CD14-positive monocyte (primary cell): Measurements from ENCODE around the gene ONECUT1. TPM values are rescaled to one million over a fixed set of nuclear protein-coding genes. Genes with fewer than 3 reads are reported as not detected.
A peak's percentile ranks its signal among the peaks of the same experiment; 100 is the strongest.

Experiments
- DNase-seq, 3 donors: peaks; one replicate each; pipeline ENCODE4 v3.0.0-alpha.2; 2011 to 2022
- H2AFZ ChIP-seq: 2 replicates; pipeline ENCODE4 v1.6.0; 2012; ENCODE audit warnings: mild to moderate bottlenecking, low read depth, low read length, inconsistent platforms; ENCODE audit not compliant: insufficient read depth, poor library complexity, severe bottlenecking
- H3K27ac ChIP-seq, 2 donors: 1 replicate in 1 of 2; 2 replicates in 1 of 2; pipeline ENCODE4 v1.5.1; 2012 to 2013; ENCODE audit warnings: low read length in 2 of 2, control low read depth in 1 of 2, inconsistent platforms in 1 of 2, low read depth in 1 of 2, mild to moderate bottlenecking in 1 of 2
- H3K27me3 ChIP-seq, 2 donors: one replicate each; pipeline versions ENCODE4 v1.6.0 to v1.6.1; 2011 to 2013; ENCODE audit warnings: low read length in 2 of 2; ENCODE audit not compliant: control insufficient read depth in 2 of 2, insufficient read depth in 2 of 2
- H3K36me3 ChIP-seq, 2 donors: replicated peaks in 1 of 2; 1 replicate in 1 of 2; 2 replicates in 1 of 2; pipeline versions ENCODE4 v1.5.1 to v1.6.1; 2012 to 2013; ENCODE audit warnings: low read length in 2 of 2, control low read depth in 1 of 2, inconsistent platforms in 1 of 2, mild to moderate bottlenecking in 1 of 2; ENCODE audit not compliant: insufficient read depth in 2 of 2, control insufficient read depth in 1 of 2
- H3K4me1 ChIP-seq, 2 donors: 1 replicate in 1 of 2; 2 replicates in 1 of 2; pipeline versions ENCODE4 v1.5.1 to v1.6.1; 2012 to 2013; ENCODE audit warnings: low read length in 2 of 2, control low read depth in 1 of 2, inconsistent platforms in 1 of 2, mild to moderate bottlenecking in 1 of 2, moderate library complexity in 1 of 2; ENCODE audit not compliant: insufficient read depth in 2 of 2, control insufficient read depth in 1 of 2
- H3K4me2 ChIP-seq: replicated peaks from 2 replicates; pipeline ENCODE3; 2012; ENCODE audit warnings: low read length, moderate library complexity, mild to moderate bottlenecking; ENCODE audit not compliant: poor library complexity, severe bottlenecking; ENCODE audit errors: extremely low read depth
- H3K4me3 ChIP-seq, 3 experiments: fragments of 200-600 bp in 1 of 3; sonication (generic) in 1 of 3; replicated peaks in 1 of 3; 1 replicate in 2 of 3; 2 replicates in 1 of 3; pipeline ENCODE4 v1.5.1; 2011 to 2013; ENCODE audit warnings: low read length in 3 of 3, mild to moderate bottlenecking in 3 of 3, control low read depth in 2 of 3, low read depth in 2 of 3, inconsistent platforms in 1 of 3, moderate library complexity in 1 of 3
- H3K79me2 ChIP-seq: 2 replicates; pipeline ENCODE4 v1.6.0; 2012; ENCODE audit warnings: mild to moderate bottlenecking, control low read depth, inconsistent platforms, low read length, moderate library complexity; ENCODE audit not compliant: insufficient read depth
- H3K9ac ChIP-seq: 2 replicates; pipeline ENCODE4 v1.6.0; 2017; ENCODE audit warnings: low read length, mild to moderate bottlenecking; ENCODE audit not compliant: insufficient read depth, poor library complexity, severe bottlenecking
- H3K9me3 ChIP-seq, 2 donors: replicated peaks in 1 of 2; 1 replicate in 1 of 2; 2 replicates in 1 of 2; pipeline versions ENCODE4 v1.5.1 to v1.6.1; 2012 to 2013; ENCODE audit warnings: low read length in 2 of 2, control low read depth in 1 of 2; ENCODE audit not compliant: control insufficient read depth in 1 of 2, insufficient read depth in 1 of 2
- H4K20me1 ChIP-seq: 2 replicates; pipeline ENCODE4 v1.6.0; 2012; ENCODE audit warnings: mild to moderate bottlenecking, low read length, control low read depth, moderate library complexity; ENCODE audit not compliant: insufficient read depth
- H3K27ac Mint-ChIP-seq, 7 donors: one replicate each; pipeline ENCODE4 v1.8.0; 2020; ENCODE audit warnings: mild to moderate bottlenecking in 7 of 7, mixed read lengths in 7 of 7, moderate library complexity in 6 of 7, inconsistent platforms in 2 of 7
- H3K27me3 Mint-ChIP-seq, 3 donors: one replicate each; pipeline ENCODE4 v1.8.0; 2021 to 2022; ENCODE audit warnings: low read depth in 3 of 3, mild to moderate bottlenecking in 3 of 3, mixed read lengths in 3 of 3, moderate library complexity in 3 of 3, inconsistent platforms in 1 of 3
- H3K36me3 Mint-ChIP-seq, 2 donors: one replicate each; pipeline ENCODE4 v1.8.0; 2020; ENCODE audit warnings: mixed read lengths in 2 of 2, inconsistent platforms in 1 of 2, mild to moderate bottlenecking in 1 of 2
- H3K4me1 Mint-ChIP-seq: one replicate; pipeline ENCODE4 v1.8.0; 2020; ENCODE audit warnings: mild to moderate bottlenecking, mixed read lengths
- H3K4me3 Mint-ChIP-seq, 2 donors: one replicate each; pipeline ENCODE4 v1.8.0; 2020; ENCODE audit warnings: mild to moderate bottlenecking in 2 of 2, mixed read lengths in 2 of 2, moderate library complexity in 1 of 2
- H3K9me3 Mint-ChIP-seq, 7 donors: one replicate each; pipeline ENCODE4 v1.8.0; 2020 to 2022; ENCODE audit warnings: mixed read lengths in 7 of 7, mild to moderate bottlenecking in 6 of 7, moderate library complexity in 6 of 7, inconsistent platforms in 2 of 7
- CTCF ChIP-seq: fragments of 200-600 bp; IDR thresholded peaks from one replicate; pipeline ENCODE4 v1.8.0; 2022; ENCODE audit warnings: antibody characterized with exemption, mild to moderate bottlenecking
- WGBS: methylation state at CpG from one replicate; pipeline ENCODE4 v1.1.5; 2013; ENCODE audit warnings: missing lambda C conversion rate; ENCODE audit not compliant: insufficient coverage; 5-methylcytosine and 5-hydroxymethylcytosine counted together
- intact Hi-C, 2 donors: fragments of 100-400 bp; cut with micrococcal nuclease; formaldehyde crosslinking; loops; one replicate each; pipeline versions ENCODE4 v1.15.0 to v1.15.1; 2023
- polyA plus RNA-seq, 3 donors: library from polyadenylated mRNA; depleted of rRNA in 1 of 3; unstranded in 2 of 3; stranded (reverse) in 1 of 3; fragments of 300-500 nt in 2 of 3; fragments of >200 nt in 1 of 3; fragmentation: Illumina TruSeq in 2 of 3; gene quantifications; 1 replicate in 2 of 3; 2 replicates in 1 of 3; pipeline ENCODE4 v1.2.3, GENCODE V29; 2012 to 2021

Gene ONECUT1
- polyA plus RNA-seq, 3 donors: not detected

DNA sequence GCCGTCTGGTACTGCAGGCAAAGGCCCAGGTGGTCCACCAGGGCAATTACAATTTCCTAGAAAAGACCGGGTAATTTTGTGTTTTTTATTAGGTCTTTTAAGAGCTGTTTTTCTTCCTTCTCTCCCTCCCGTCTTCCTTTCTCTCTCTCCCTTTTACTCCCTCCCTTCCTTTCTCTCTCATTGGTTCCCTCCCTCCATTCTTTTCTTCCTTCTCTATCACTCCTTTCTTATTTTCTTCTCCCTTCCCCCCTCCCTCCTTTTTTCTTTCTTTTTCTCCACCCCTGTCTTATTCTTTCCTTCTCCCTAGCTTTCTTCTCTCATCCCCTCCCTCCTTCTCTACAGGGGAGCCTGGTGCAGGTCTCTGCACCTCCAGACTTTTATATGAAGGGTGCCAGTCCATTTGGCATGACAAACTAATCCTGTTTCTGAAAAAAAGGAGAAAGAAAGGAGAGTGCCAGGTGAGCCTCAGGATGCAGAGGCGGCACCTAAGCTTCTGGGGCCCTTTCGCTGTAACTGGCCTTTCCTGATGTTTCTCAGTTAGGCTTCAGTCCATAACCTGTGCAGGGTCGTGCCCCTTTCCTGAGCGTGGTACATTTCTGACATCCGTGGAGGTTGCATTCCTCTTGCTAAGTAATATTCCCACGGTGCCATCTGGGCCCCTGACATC lies 9.1 kb upstream of the ONECUT1 start:
- Histone ChIP-seq H3K27me3 (peaks cover 97 to 100% of the 10 kb centered on the region in 2 donors), H3K4me3 (no peak overlapping the region), H3K4me2 (no peak overlapping the region), H4K20me1 (no peaks in the 10 kb centered on the region), H3K9me3 (peaks cover 16 to 73% of the 10 kb centered on the region in 2 donors), H3K36me3 (no peaks in the 10 kb centered on the region), H3K79me2 (no peaks in the 10 kb centered on the region), H3K9ac (no peak overlapping the region), H2AFZ (no peak overlapping the region), H3K27ac (no peak overlapping the region), H3K4me1 (peaks cover 4 to 10% of the 10 kb centered on the region in 2 donors)
- WGBS: 15% methylated on average over 3 of the region's 9 CpGs
- peaks cover 2 to 12% of the 10 kb centered on the region in 2 donors for H3K36me3 Mint-ChIP-seq
- H3K4me3 Mint-ChIP-seq: peak overlapping the region in 1 of 2 donors; percentile 79
- H3K4me1 Mint-ChIP-seq: peaks cover 19% of the 10 kb centered on the region
- intact Hi-C loops: no loop called here
- no peak for TF ChIP-seq CTCF
- H3K27me3 Mint-ChIP-seq: peaks cover 97 to 100% (median 99%) of the 10 kb centered on the region in 3 donors
- no peak for DNase-seq
- H3K27ac Mint-ChIP-seq: no peak overlapping the region
- H3K9me3 Mint-ChIP-seq: peaks cover 0 to 55% (median 29%) of the 10 kb centered on the region in 7 donors

- H3K36me3 Mint-ChIP-seq: peaks cover 2 to 13% of the 10 kb centered on the region in 2 donors
- Histone ChIP-seq H3K79me2 (no peaks in the 10 kb centered on the region), H3K9me3 (peaks cover 16 to 73% of the 10 kb centered on the region in 2 donors), H3K4me3 (no peak overlapping the region), H2AFZ (no peak overlapping the region), H3K36me3 (no peaks in the 10 kb centered on the region), H3K27me3 (peaks cover 98 to 100% of the 10 kb centered on the region in 2 donors), H4K20me1 (no peaks in the 10 kb centered on the region), H3K4me1 (peaks cover 2 to 3% of the 10 kb centered on the region in 2 donors), H3K9ac (no peak overlapping the region), H3K27ac (no peak overlapping the region), H3K4me2 (no peak overlapping the region)
- no peak overlapping the region for H3K27ac Mint-ChIP-seq
- peaks cover 0 to 59% (median 32%) of the 10 kb centered on the region in 7 donors for H3K9me3 Mint-ChIP-seq
- no peak for DNase-seq
- H3K4me3 Mint-ChIP-seq: peak overlapping the region in 1 of 2 donors; percentile 79
- TF ChIP-seq CTCF: no peak
- intact Hi-C loops: no loop called here
- 12% methylated on average over 18 of the region's 28 CpGs for WGBS
- H3K27me3 Mint-ChIP-seq: peaks cover 98 to 100% (median 100%) of the 10 kb centered on the region in 3 donors
- peaks cover 16% of the 10 kb centered on the region for H3K4me1 Mint-ChIP-seq
Measured at GRCh38 chr15:52798529-52799101, 8.5 kb upstream of the ONECUT1 start.
